WTC11 (cell line): ENCODE results near the gene CLIC5. TPM values are rescaled to one million over a fixed set of nuclear protein-coding genes. Genes with fewer than 3 reads are reported as not detected.

Experiments
- ATAC-seq: fragments of 200-7000 bp; cut with Tn5 transposase; 2 replicates; pipeline ENCODE4 v1.10.0; 2021; ENCODE audit warnings: mild to moderate bottlenecking, moderate library complexity
- CTCF ChIA-PET: fragments of 300-600 bp; sonication (Branson Sonifier 250); formaldehyde crosslinking; loops from one replicate; lab custom pipeline; 2021; ENCODE audit warnings: antibody characterized with exemption; lab: Charles Lee
- POLR2A ChIA-PET: fragments of 350-600 bp; sonication (Branson Sonifier 250); formaldehyde crosslinking; loops from one replicate; lab custom pipeline; 2021; ENCODE audit warnings: antibody characterized with exemption; lab: Charles Lee
- DNase-seq: peaks from one replicate; pipeline ENCODE4 v3.0.0; 2021; ENCODE audit warnings: low spot score
- H3K27ac Mint-ChIP-seq: 2 replicates; pipeline ENCODE4 v1.8.0; 2021; ENCODE audit warnings: mixed read lengths
- H3K27me3 Mint-ChIP-seq: 2 replicates; pipeline ENCODE4 v1.8.0; 2021; ENCODE audit warnings: low read depth, mild to moderate bottlenecking, moderate library complexity, mixed read lengths
- H3K36me3 Mint-ChIP-seq: 2 replicates; pipeline ENCODE4 v1.8.0; 2021; ENCODE audit warnings: mixed read lengths
- H3K4me1 Mint-ChIP-seq: 2 replicates; pipeline ENCODE4 v1.8.0; 2022; ENCODE audit warnings: mixed read lengths
- H3K4me3 Mint-ChIP-seq: 2 replicates; pipeline ENCODE4 v1.8.0; 2021; ENCODE audit warnings: mild to moderate bottlenecking, moderate library complexity, mixed read lengths
- H3K9me3 Mint-ChIP-seq: 2 replicates; pipeline ENCODE4 v1.8.0; 2021; ENCODE audit warnings: mixed read lengths
- AFF4 ChIP-seq: sonication (generic); formaldehyde crosslinking; IDR thresholded peaks from 2 replicates; pipeline ENCODE4 v1.8.1; 2023; ENCODE audit warnings: mild to moderate bottlenecking, missing genetic modification reagents, borderline replicate concordance
- CBFB ChIP-seq: sonication (generic); formaldehyde crosslinking; IDR thresholded peaks from 2 replicates; pipeline ENCODE4 v1.8.1; 2022; ENCODE audit warnings: mild to moderate bottlenecking, low read depth, missing genetic modification reagents
- CREM ChIP-seq: sonication (generic); formaldehyde crosslinking; IDR thresholded peaks from 2 replicates; pipeline ENCODE4 v1.8.1; 2022; ENCODE audit warnings: mild to moderate bottlenecking, missing genetic modification reagents, moderate library complexity
- FOXJ3 ChIP-seq: sonication (generic); formaldehyde crosslinking; IDR thresholded peaks from 2 replicates; pipeline ENCODE4 v1.9.0; 2021; ENCODE audit warnings: missing genetic modification reagents, mild to moderate bottlenecking, borderline replicate concordance
- FOXP1 ChIP-seq: sonication (generic); formaldehyde crosslinking; IDR thresholded peaks from 2 replicates; pipeline ENCODE4 v1.8.0; 2022; ENCODE audit warnings: missing genetic modification reagents, mild to moderate bottlenecking, moderate library complexity, borderline replicate concordance
- JAZF1 ChIP-seq: fragments of 250-450 bp; sonication (Bioruptor Pico); IDR thresholded peaks from 2 replicates; pipeline ENCODE4 v1.9.0; 2021; ENCODE audit warnings: moderate library complexity, mild to moderate bottlenecking, inconsistent platforms
- MXD4 ChIP-seq: fragments of 250-450 bp; sonication (Bioruptor Pico); IDR thresholded peaks from 2 replicates; pipeline ENCODE4 v1.8.0; 2021; ENCODE audit warnings: mild to moderate bottlenecking, moderate library complexity, borderline replicate concordance
- MYBL2 ChIP-seq: sonication (generic); formaldehyde crosslinking; IDR thresholded peaks from 2 replicates; pipeline ENCODE4 v1.8.1; 2023; ENCODE audit warnings: mild to moderate bottlenecking, moderate library complexity, missing genetic modification reagents
- RELA ChIP-seq: sonication (generic); formaldehyde crosslinking; IDR thresholded peaks from 2 replicates; pipeline ENCODE4 v1.8.1; 2022; ENCODE audit warnings: missing genetic modification reagents, mild to moderate bottlenecking, borderline replicate concordance
- RORB ChIP-seq: fragments of 250-450 bp; sonication (Bioruptor Pico); IDR thresholded peaks from 2 replicates; pipeline ENCODE4 v1.9.0; 2021; ENCODE audit warnings: mild to moderate bottlenecking
- TEAD1 ChIP-seq: sonication (generic); formaldehyde crosslinking; IDR thresholded peaks from 2 replicates; pipeline ENCODE4 v1.8.0; 2022; ENCODE audit warnings: mild to moderate bottlenecking, missing genetic modification reagents
- ZBTB21 ChIP-seq: sonication (generic); formaldehyde crosslinking; IDR thresholded peaks from 2 replicates; pipeline ENCODE4 v1.8.1; 2023; ENCODE audit warnings: mild to moderate bottlenecking, missing genetic modification reagents, borderline replicate concordance
- ZNF121 ChIP-seq: sonication (generic); formaldehyde crosslinking; IDR thresholded peaks from 2 replicates; pipeline ENCODE4 v1.8.0; 2023; ENCODE audit warnings: missing genetic modification reagents
- ZNF232 ChIP-seq: sonication (generic); formaldehyde crosslinking; IDR thresholded peaks from 2 replicates; pipeline ENCODE4 v1.8.0; 2022; ENCODE audit warnings: mild to moderate bottlenecking, missing genetic modification reagents
- ZNF317 ChIP-seq: sonication (generic); formaldehyde crosslinking; IDR thresholded peaks from 2 replicates; pipeline ENCODE4 v1.8.1; 2023; ENCODE audit warnings: low read depth, mild to moderate bottlenecking, moderate library complexity, missing genetic modification reagents, borderline replicate concordance
- total RNA-seq: library from RNA; stranded (reverse); gene quantifications from 3 replicates; pipeline ENCODE4 v1.2.3, GENCODE V29; 2021
- TF ChIP-seq, protein P1 (sequence below): sonication (generic); formaldehyde crosslinking; IDR thresholded peaks from 2 replicates; pipeline ENCODE4 v1.8.0; 2023; ENCODE audit warnings: missing genetic modification reagents
- TF ChIP-seq, protein P2 (sequence below): sonication (generic); formaldehyde crosslinking; IDR thresholded peaks from 2 replicates; pipeline ENCODE4 v1.8.1; 2022; ENCODE audit warnings: low read depth, missing genetic modification reagents, borderline replicate concordance
- TF ChIP-seq, protein P3 (sequence below): sonication (generic); formaldehyde crosslinking; IDR thresholded peaks from 2 replicates; pipeline ENCODE4 v1.8.0; 2022; ENCODE audit warnings: missing genetic modification reagents

Gene CLIC5
- total RNA-seq, 1 experiment from 2014 or later = 0.22 TPM

DNA sequence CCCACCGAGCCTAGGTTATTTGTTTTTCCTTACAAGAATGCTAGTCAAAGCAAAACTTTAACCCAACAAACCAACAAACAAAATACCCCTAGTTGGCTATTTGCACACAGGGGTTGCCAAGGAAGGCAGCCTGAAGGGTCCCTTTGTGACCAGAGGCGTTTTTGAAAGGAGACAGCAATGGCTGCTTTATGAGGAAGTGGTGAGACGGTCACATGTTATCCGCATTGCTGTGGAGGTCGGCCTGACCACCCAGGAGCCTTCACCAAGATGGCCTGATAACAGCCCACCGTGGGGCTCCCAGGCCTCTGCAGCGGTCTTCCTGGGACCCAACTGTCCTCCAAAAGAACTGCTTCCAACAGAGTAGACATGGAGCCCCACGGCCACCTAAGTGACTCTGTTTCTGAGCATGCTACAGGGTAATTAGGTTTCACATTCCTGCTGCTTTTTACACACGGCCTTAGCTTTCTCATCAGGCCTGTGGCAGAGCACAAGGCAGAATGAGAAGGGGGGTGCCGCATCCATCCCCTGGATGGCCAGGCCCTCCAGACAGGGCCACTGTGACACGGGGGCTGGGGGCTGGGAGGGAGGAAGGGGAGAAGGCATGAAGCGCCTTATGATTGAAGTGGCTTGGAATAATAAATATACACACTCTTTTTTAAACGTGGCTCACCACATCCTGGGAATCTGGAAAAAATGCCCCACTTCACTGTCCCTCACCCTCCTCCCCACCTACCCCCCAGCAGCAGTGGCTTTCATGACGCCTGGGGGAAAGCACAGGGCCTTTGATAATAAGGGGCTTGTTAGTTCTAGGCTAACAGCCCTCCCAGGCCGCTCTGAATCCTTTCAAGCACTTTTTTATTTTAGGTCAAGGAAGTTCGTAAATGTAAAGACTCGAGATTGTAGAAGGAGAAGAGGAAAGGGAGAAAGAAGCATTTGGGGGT lies 86.0 kb downstream of the CLIC5 start:
- no peak overlapping the region for H3K27ac Mint-ChIP-seq
- TF ChIP-seq, protein P1, sequence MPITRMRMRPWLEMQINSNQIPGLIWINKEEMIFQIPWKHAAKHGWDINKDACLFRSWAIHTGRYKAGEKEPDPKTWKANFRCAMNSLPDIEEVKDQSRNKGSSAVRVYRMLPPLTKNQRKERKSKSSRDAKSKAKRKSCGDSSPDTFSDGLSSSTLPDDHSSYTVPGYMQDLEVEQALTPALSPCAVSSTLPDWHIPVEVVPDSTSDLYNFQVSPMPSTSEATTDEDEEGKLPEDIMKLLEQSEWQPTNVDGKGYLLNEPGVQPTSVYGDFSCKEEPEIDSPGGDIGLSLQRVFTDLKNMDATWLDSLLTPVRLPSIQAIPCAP (CRISPR knock-in tag) = no peak
- TF ChIP-seq CREM (no peak), JAZF1 (CRISPR knock-in tag) (no peak), ZNF317 (no peak), MXD4 (no peak), ZBTB21 (CRISPR knock-in tag) (no peak), ZNF121 (CRISPR knock-in tag) (no peak), ZNF232 (CRISPR knock-in tag) (no peak), MYBL2 (CRISPR knock-in tag) (no peak), TEAD1 (no peak), AFF4 (CRISPR knock-in tag) (no peak), FOXJ3 (CRISPR knock-in tag) (no peak), CBFB (no peak), FOXP1 (CRISPR knock-in tag) (no peak), RELA (CRISPR knock-in tag) (no peak), RORB (CRISPR knock-in tag) (no peak)
- TF ChIP-seq, protein P2, sequence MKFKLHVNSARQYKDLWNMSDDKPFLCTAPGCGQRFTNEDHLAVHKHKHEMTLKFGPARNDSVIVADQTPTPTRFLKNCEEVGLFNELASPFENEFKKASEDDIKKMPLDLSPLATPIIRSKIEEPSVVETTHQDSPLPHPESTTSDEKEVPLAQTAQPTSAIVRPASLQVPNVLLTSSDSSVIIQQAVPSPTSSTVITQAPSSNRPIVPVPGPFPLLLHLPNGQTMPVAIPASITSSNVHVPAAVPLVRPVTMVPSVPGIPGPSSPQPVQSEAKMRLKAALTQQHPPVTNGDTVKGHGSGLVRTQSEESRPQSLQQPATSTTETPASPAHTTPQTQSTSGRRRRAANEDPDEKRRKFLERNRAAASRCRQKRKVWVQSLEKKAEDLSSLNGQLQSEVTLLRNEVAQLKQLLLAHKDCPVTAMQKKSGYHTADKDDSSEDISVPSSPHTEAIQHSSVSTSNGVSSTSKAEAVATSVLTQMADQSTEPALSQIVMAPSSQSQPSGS = no peak
- TF ChIP-seq, protein P3, sequence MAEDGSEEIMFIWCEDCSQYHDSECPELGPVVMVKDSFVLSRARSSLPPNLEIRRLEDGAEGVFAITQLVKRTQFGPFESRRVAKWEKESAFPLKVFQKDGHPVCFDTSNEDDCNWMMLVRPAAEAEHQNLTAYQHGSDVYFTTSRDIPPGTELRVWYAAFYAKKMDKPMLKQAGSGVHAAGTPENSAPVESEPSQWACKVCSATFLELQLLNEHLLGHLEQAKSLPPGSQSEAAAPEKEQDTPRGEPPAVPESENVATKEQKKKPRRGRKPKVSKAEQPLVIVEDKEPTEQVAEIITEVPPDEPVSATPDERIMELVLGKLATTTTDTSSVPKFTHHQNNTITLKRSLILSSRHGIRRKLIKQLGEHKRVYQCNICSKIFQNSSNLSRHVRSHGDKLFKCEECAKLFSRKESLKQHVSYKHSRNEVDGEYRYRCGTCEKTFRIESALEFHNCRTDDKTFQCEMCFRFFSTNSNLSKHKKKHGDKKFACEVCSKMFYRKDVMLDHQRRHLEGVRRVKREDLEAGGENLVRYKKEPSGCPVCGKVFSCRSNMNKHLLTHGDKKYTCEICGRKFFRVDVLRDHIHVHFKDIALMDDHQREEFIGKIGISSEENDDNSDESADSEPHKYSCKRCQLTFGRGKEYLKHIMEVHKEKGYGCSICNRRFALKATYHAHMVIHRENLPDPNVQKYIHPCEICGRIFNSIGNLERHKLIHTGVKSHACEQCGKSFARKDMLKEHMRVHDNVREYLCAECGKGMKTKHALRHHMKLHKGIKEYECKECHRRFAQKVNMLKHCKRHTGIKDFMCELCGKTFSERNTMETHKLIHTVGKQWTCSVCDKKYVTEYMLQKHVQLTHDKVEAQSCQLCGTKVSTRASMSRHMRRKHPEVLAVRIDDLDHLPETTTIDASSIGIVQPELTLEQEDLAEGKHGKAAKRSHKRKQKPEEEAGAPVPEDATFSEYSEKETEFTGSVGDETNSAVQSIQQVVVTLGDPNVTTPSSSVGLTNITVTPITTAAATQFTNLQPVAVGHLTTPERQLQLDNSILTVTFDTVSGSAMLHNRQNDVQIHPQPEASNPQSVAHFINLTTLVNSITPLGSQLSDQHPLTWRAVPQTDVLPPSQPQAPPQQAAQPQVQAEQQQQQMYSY (CRISPR knock-in tag) = no peak
- TF ChIP-seq, all 79 proteins: peak for 0
- Mint-ChIP-seq H3K27me3 (peaks cover 11% of the 10 kb centered on the region), H3K4me1 (peaks cover 58% of the 10 kb centered on the region), H3K36me3 (no peaks in the 10 kb centered on the region), H3K9me3 (no peaks in the 10 kb centered on the region), H3K4me3 (no peak overlapping the region)
- DNase-seq (no peak), ATAC-seq (no peak)
- POLR2A ChIA-PET = no interaction called here
- CTCF ChIA-PET = interaction anchor here (0.7 to 2.2 kb wide), 18 partner anchors 9 to 483 kb away, joined by 3 to 21 read pairs (median 4); partner anchors contain the start of gene ENPP4
